Tibial nerve (tissue), 3 donors: ENCODE results near the gene TM2D3.

Experiments used
- POLR2A ChIP-seq, 2 donors: fragments of 450-650 bp; IDR thresholded peaks; one replicate each; pipeline ENCODE4 v1.6.1; 2017; ENCODE audit warnings: antibody characterized with exemption in 2 of 2, mild to moderate bottlenecking in 2 of 2, moderate library complexity in 2 of 2
- TF ChIP-seq, protein P1 (sequence below), 5 experiments: fragments of 200-600 bp in 3 of 5; fragments of 450-650 bp in 2 of 5; sonication (generic) in 3 of 5; IDR thresholded peaks; one replicate each; pipeline ENCODE4 v1.5.1; 2016 to 2019; ENCODE audit warnings: antibody characterized with exemption in 5 of 5, mild to moderate bottlenecking in 3 of 5, moderate library complexity in 2 of 5

GRCh38 chr15:101635944-101636727 is 16.0 kb downstream of the TM2D3 start:
- TF ChIP-seq, protein P1, sequence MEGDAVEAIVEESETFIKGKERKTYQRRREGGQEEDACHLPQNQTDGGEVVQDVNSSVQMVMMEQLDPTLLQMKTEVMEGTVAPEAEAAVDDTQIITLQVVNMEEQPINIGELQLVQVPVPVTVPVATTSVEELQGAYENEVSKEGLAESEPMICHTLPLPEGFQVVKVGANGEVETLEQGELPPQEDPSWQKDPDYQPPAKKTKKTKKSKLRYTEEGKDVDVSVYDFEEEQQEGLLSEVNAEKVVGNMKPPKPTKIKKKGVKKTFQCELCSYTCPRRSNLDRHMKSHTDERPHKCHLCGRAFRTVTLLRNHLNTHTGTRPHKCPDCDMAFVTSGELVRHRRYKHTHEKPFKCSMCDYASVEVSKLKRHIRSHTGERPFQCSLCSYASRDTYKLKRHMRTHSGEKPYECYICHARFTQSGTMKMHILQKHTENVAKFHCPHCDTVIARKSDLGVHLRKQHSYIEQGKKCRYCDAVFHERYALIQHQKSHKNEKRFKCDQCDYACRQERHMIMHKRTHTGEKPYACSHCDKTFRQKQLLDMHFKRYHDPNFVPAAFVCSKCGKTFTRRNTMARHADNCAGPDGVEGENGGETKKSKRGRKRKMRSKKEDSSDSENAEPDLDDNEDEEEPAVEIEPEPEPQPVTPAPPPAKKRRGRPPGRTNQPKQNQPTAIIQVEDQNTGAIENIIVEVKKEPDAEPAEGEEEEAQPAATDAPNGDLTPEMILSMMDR (IDR thresholded peaks at IDR 0.05): no peak
- TF ChIP-seq POLR2A (IDR thresholded peaks at IDR 0.05): no peak
